ENCODE results near the gene M1AP. TPM values are rescaled to one million over a fixed set of nuclear protein-coding genes. Genes with fewer than 3 reads are reported as not detected.
"Not testable (repeated sequence)": the region's sequence is repeated elsewhere in the genome, so short reads cannot be mapped to it uniquely, and the experiment has no call there.

The M1AP gene
- total RNA-seq, 1 experiment from 2014 or later, result not detected

DNA sequence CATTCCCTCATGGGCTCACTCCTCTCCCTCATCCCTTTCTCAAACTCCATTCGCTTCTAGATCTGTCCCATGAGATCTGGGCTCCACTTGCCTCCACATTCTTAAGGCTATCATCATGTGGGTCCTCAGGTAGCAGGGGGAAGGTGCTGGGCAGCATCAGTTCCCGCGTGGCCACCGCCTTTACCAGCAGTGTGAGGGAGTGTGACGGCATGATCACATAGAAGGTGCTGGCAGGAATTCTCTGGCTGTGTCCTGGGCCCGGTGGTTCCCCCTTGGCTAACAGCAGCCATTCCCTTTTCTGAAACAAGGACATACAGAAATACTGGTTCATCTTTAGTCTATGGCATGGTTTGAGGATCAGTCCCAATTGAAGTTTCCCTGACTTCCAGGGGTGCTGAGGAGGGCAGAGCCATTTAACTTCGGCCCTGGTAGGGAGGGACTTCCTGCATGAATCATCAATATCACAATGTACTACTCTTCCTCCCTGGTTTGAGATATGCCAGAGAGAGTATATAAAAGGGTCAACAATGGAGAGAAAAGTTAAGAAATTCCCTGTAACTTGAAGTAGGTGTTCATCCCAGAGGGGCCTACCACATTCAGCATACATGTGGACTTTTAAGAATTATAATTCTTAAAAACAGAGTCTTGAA lies 85.9 kb downstream of the M1AP start:
- Histone ChIP-seq H3K4me3 (ENCODE audit: low read depth in 2 of 2, low read length in 2 of 2) (no peak overlapping the region), H3K9me3 (ENCODE audit: control insufficient read depth, insufficient read depth, low read depth, low read length) (no peaks in the 10 kb centered on the region), H3K27ac (ENCODE audit: low read length) (no peak overlapping the region), H3K36me3 (ENCODE audit: control insufficient read depth, insufficient read depth, low read length) (no peaks in the 10 kb centered on the region), H3K4me1 (ENCODE audit: control insufficient read depth, insufficient read depth, low read length) (no peaks in the 10 kb centered on the region), H3K27me3 (ENCODE audit: control insufficient read depth, insufficient read depth, low read length) (peaks cover 2% of the 10 kb centered on the region; the same call in 1 of the 2 replicates)
- intact Hi-C loops (cut with micrococcal nuclease; ENCODE audit: unreplicated experiment) (no loop called here), in situ Hi-C loops (cut with HindIII; ENCODE audit: low pct_unique_long_range_greater_than_20kb, low sequenced_read_pairs) (no loop called here)
- BruUV-seq (replicated peaks), result no TSS peak
- ATAC-seq, result no peak; the same call in 1 of the 2 replicates
- CTCF ChIA-PET, result no interaction called here
- TF ChIP-seq, protein P1, sequence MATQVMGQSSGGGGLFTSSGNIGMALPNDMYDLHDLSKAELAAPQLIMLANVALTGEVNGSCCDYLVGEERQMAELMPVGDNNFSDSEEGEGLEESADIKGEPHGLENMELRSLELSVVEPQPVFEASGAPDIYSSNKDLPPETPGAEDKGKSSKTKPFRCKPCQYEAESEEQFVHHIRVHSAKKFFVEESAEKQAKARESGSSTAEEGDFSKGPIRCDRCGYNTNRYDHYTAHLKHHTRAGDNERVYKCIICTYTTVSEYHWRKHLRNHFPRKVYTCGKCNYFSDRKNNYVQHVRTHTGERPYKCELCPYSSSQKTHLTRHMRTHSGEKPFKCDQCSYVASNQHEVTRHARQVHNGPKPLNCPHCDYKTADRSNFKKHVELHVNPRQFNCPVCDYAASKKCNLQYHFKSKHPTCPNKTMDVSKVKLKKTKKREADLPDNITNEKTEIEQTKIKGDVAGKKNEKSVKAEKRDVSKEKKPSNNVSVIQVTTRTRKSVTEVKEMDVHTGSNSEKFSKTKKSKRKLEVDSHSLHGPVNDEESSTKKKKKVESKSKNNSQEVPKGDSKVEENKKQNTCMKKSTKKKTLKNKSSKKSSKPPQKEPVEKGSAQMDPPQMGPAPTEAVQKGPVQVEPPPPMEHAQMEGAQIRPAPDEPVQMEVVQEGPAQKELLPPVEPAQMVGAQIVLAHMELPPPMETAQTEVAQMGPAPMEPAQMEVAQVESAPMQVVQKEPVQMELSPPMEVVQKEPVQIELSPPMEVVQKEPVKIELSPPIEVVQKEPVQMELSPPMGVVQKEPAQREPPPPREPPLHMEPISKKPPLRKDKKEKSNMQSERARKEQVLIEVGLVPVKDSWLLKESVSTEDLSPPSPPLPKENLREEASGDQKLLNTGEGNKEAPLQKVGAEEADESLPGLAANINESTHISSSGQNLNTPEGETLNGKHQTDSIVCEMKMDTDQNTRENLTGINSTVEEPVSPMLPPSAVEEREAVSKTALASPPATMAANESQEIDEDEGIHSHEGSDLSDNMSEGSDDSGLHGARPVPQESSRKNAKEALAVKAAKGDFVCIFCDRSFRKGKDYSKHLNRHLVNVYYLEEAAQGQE (IDR thresholded peaks at IDR 0.05; ENCODE audit: insufficient read depth in 1 of 2, low read depth in 2 of 2, low read length in 1 of 2), result no peak
- TF ChIP-seq TCF7L2 (IDR thresholded peaks at IDR 0.05; ENCODE audit: low read depth, low read length), result no peak
- TF ChIP-seq, protein P2, sequence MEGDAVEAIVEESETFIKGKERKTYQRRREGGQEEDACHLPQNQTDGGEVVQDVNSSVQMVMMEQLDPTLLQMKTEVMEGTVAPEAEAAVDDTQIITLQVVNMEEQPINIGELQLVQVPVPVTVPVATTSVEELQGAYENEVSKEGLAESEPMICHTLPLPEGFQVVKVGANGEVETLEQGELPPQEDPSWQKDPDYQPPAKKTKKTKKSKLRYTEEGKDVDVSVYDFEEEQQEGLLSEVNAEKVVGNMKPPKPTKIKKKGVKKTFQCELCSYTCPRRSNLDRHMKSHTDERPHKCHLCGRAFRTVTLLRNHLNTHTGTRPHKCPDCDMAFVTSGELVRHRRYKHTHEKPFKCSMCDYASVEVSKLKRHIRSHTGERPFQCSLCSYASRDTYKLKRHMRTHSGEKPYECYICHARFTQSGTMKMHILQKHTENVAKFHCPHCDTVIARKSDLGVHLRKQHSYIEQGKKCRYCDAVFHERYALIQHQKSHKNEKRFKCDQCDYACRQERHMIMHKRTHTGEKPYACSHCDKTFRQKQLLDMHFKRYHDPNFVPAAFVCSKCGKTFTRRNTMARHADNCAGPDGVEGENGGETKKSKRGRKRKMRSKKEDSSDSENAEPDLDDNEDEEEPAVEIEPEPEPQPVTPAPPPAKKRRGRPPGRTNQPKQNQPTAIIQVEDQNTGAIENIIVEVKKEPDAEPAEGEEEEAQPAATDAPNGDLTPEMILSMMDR (IDR thresholded peaks at IDR 0.05), result no peak
- no peak for TF ChIP-seq POLR2AphosphoS5 (IDR thresholded peaks at IDR 0.05; ENCODE audit: low read depth, low read length)
- no peak for TF ChIP-seq SIN3A (IDR thresholded peaks at IDR 0.05; ENCODE audit: borderline replicate concordance, insufficient read depth, low read depth, low read length)
- DNase-seq (ENCODE audit: low read depth, low spot score), result no peak
- POLR2A ChIA-PET, result no interaction called here

DNA sequence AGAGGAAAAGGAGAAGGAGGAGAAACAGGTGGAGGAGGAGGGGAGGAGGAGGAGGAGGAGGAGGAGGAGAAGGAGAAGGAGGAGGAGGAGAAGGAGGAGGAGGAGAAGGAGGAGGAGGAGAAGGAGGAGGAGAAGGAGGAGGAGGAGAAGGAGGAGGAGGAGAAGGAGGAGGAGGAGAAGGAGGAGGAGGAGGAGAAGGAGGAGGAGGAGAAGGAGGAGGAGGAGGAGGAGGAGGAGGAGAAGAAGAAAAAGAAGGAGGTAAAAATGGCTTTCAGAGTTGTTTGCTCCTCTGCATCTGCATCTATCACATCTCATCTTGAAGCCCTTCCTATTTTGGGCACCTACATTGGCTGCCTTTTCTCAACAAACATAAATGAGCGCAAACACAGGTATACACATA lies 87.1 kb downstream of the M1AP start:
- DNase-seq (ENCODE audit: low read depth, low spot score), result not testable (repeated sequence)

DNA sequence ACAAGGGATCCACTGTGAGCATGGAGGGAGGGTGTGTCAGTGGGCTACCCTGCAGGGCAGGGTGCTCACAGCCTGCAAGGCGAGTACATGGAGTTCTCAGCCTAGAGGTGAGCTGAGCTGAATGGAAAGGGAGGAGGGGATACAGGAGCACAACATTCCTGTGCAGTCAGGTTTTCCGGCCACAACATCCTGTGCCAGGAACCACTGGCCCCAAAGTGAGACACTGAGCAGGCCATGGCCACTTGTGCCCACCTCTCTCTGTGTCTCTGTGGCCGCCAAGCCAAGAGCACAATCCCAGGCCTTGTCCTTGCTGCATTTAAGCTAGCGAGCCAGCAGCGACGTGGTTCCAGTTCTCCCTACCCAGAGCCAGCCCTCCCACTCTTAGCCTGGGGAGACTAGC lies 87.5 kb downstream of the M1AP start:
- 0 out of 2 replicates have a peak, but pooled peaks have one; percentile 43 for ATAC-seq

More for the DNA sequence above, 87.1 kb downstream of the M1AP start:
- ATAC-seq; H3K4me1 ChIP-seq (ENCODE audit: control insufficient read depth, insufficient read depth, low read length); intact Hi-C loops (cut with micrococcal nuclease; ENCODE audit: unreplicated experiment); H3K9me3 ChIP-seq (ENCODE audit: control insufficient read depth, insufficient read depth, low read depth, low read length); in situ Hi-C loops (cut with HindIII; ENCODE audit: low pct_unique_long_range_greater_than_20kb, low sequenced_read_pairs); H3K4me3 ChIP-seq (ENCODE audit: low read depth in 2 of 2, low read length in 2 of 2); BruUV-seq (replicated peaks); CTCF ChIA-PET; H3K36me3 ChIP-seq (ENCODE audit: control insufficient read depth, insufficient read depth, low read length); POLR2A ChIA-PET; H3K27ac ChIP-seq (ENCODE audit: low read length); H3K27me3 ChIP-seq (ENCODE audit: control insufficient read depth, insufficient read depth, low read length): not testable (repeated sequence)

More for the DNA sequence above, 87.5 kb downstream of the M1AP start:
- in situ Hi-C loops (cut with HindIII; ENCODE audit: low pct_unique_long_range_greater_than_20kb, low sequenced_read_pairs), result no loop called here
- ChIA-PET POLR2A (no interaction called here), CTCF (no interaction called here)
- peaks cover 2% of the 10 kb centered on the region; the same call in 1 of the 2 replicates for H3K27me3 ChIP-seq (ENCODE audit: control insufficient read depth, insufficient read depth, low read length)
- H3K36me3 ChIP-seq (ENCODE audit: control insufficient read depth, insufficient read depth, low read length), result no peaks in the 10 kb centered on the region
- no peaks in the 10 kb centered on the region for H3K4me1 ChIP-seq (ENCODE audit: control insufficient read depth, insufficient read depth, low read length)
- no peaks in the 10 kb centered on the region for H3K9me3 ChIP-seq (ENCODE audit: control insufficient read depth, insufficient read depth, low read depth, low read length)
- no peak for DNase-seq (ENCODE audit: low read depth, low spot score)
- no TSS peak for BruUV-seq (replicated peaks)
- intact Hi-C loops (cut with micrococcal nuclease; ENCODE audit: unreplicated experiment), result no loop called here
- H3K27ac ChIP-seq (ENCODE audit: low read length), result no peak overlapping the region
- no peak overlapping the region for H3K4me3 ChIP-seq (ENCODE audit: low read depth in 2 of 2, low read length in 2 of 2)
- TF ChIP-seq, protein P2 (IDR thresholded peaks at IDR 0.05), result no peak
- TF ChIP-seq POLR2AphosphoS5 (IDR thresholded peaks at IDR 0.05; ENCODE audit: low read depth, low read length) (no peak), SIN3A (IDR thresholded peaks at IDR 0.05; ENCODE audit: borderline replicate concordance, insufficient read depth, low read depth, low read length) (no peak)
- TF ChIP-seq, protein P1 (IDR thresholded peaks at IDR 0.05; ENCODE audit: insufficient read depth in 1 of 2, low read depth in 2 of 2, low read length in 1 of 2), result no peak

Measured in Panc1 (cell line).